Measurements from ENCODE around the gene IL1RL2.

DNA sequence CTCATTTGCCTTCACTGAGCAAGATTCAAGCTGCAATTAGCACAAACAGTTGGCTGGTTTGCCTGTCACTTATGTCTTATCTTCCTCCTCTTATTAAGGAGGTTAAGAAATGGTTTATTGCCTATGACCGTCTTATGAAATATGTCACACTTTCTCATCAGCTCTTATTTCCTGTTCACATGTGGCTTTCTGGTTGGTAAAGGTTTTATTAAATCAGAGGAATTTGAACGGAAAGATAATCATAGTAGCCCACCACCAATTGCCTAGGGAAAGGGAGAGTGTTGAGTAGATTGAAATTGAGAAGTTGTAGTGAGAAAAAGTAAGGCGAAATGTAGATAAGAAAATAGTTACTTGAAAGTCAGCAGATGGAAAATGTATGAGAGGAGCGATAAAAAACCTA lies 48.5 kb upstream of the IL1RL2 start:
- TF ChIP-seq POLR2A (IDR thresholded peaks at IDR 0.05) = no peak
- TF ChIP-seq, protein P1, sequence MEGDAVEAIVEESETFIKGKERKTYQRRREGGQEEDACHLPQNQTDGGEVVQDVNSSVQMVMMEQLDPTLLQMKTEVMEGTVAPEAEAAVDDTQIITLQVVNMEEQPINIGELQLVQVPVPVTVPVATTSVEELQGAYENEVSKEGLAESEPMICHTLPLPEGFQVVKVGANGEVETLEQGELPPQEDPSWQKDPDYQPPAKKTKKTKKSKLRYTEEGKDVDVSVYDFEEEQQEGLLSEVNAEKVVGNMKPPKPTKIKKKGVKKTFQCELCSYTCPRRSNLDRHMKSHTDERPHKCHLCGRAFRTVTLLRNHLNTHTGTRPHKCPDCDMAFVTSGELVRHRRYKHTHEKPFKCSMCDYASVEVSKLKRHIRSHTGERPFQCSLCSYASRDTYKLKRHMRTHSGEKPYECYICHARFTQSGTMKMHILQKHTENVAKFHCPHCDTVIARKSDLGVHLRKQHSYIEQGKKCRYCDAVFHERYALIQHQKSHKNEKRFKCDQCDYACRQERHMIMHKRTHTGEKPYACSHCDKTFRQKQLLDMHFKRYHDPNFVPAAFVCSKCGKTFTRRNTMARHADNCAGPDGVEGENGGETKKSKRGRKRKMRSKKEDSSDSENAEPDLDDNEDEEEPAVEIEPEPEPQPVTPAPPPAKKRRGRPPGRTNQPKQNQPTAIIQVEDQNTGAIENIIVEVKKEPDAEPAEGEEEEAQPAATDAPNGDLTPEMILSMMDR (IDR thresholded peaks at IDR 0.05 in 4 of 5, conservative IDR thresholded peaks at IDR 0.05 in 1 of 5) = no peak

Data from gastrocnemius medialis (tissue), 4 donors.